Brain microvascular endothelial cell (primary cell): Measurements from ENCODE around the gene REV1.
"Not testable (repeated sequence)": the region's sequence is repeated elsewhere in the genome, so short reads cannot be mapped to it uniquely, and the experiment has no call there.

ENCODE experiments used
- DNase-seq: peaks from one replicate; pipeline ENCODE4 v3.0.0-alpha.2; 2020
- H3K27ac ChIP-seq: fragments of 250-450 bp; sonication (Bioruptor Pico); 2 replicates; pipeline ENCODE4 v1.5.1; 2020; ENCODE audit warnings: mild to moderate bottlenecking, moderate library complexity
- H3K27me3 ChIP-seq: fragments of 250-450 bp; sonication (Bioruptor Pico); replicated peaks from 2 replicates; pipeline ENCODE4 v1.5.1; 2020; ENCODE audit warnings: mild to moderate bottlenecking
- H3K36me3 ChIP-seq: fragments of 250-450 bp; sonication (Bioruptor Pico); replicated peaks from 2 replicates; pipeline ENCODE4 v1.5.1; 2020; ENCODE audit warnings: mild to moderate bottlenecking
- H3K4me3 ChIP-seq: 2 replicates; pipeline ENCODE4 v1.5.1; 2011; ENCODE audit warnings: low read depth, mild to moderate bottlenecking, control low read depth, low read length, moderate library complexity
- in situ Hi-C: cut with HindIII; loops from 2 replicates; pipeline ENCODE4 v1.10.0; 2017; ENCODE audit warnings: low sequenced_read_pairs, low pct_ligation_motif_present
- TF ChIP-seq, protein P1 (sequence below): IDR thresholded peaks from 2 replicates; pipeline ENCODE4 v1.5.1; 2011; ENCODE audit warnings: low read depth, mild to moderate bottlenecking, moderate library complexity, low read length, control low read depth, inconsistent platforms; ENCODE audit errors: missing control alignments

The REV1 gene

DNA sequence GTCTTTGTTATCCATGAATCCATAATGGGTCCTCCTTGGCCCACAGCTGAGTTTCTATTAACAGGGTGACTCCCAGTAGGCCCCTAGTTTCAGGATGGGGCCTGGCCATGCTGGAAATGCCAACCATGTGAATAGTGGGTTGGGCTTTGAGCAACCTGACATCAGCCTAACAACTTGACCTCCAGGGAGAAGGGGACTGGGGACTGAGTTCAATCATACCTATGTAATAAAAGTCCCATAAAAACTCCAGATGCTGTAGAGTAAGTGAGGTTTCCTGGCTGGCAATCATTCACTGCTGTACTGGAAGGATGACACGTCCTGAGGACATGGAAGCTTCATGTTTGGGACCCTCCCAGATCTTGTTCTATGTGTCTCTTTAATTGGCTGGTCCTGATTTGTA lies 7.9 kb downstream of the REV1 start:
- in situ Hi-C loops, result no loop called here
- no peaks in the 10 kb centered on the region for H3K27me3 ChIP-seq
- no peaks in the 10 kb centered on the region for H3K36me3 ChIP-seq
- H3K4me3 ChIP-seq, result no peak overlapping the region
- no peak for DNase-seq
- no peak overlapping the region for H3K27ac ChIP-seq
- TF ChIP-seq, protein P1, sequence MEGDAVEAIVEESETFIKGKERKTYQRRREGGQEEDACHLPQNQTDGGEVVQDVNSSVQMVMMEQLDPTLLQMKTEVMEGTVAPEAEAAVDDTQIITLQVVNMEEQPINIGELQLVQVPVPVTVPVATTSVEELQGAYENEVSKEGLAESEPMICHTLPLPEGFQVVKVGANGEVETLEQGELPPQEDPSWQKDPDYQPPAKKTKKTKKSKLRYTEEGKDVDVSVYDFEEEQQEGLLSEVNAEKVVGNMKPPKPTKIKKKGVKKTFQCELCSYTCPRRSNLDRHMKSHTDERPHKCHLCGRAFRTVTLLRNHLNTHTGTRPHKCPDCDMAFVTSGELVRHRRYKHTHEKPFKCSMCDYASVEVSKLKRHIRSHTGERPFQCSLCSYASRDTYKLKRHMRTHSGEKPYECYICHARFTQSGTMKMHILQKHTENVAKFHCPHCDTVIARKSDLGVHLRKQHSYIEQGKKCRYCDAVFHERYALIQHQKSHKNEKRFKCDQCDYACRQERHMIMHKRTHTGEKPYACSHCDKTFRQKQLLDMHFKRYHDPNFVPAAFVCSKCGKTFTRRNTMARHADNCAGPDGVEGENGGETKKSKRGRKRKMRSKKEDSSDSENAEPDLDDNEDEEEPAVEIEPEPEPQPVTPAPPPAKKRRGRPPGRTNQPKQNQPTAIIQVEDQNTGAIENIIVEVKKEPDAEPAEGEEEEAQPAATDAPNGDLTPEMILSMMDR, result no peak

DNA sequence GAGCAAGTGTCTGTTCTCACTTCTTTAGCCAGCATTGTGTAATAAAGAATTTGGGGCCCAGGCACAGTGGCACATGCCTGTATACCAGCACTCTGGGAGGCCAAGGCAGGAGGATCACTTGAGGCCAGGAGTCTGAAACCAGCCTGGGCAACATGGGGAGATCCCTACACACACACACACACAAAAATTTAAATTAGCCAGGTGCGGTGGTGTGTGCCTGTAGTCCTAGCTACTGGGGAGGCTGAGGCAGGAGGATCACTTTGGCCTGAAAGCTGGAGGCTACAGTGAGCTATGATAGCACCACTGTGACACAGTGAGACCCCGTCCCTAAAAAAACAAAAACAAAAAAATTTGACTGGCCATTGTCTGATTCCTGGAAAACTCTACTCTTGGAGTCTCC lies 8.3 kb downstream of the REV1 start:
- Histone ChIP-seq H3K4me3 (no peak overlapping the region), H3K27me3 (no peaks in the 10 kb centered on the region), H3K27ac (no peak overlapping the region), H3K36me3 (no peaks in the 10 kb centered on the region)
- in situ Hi-C loops, result no loop called here
- DNase-seq, result no peak
- TF ChIP-seq, protein P1, result no peak

DNA sequence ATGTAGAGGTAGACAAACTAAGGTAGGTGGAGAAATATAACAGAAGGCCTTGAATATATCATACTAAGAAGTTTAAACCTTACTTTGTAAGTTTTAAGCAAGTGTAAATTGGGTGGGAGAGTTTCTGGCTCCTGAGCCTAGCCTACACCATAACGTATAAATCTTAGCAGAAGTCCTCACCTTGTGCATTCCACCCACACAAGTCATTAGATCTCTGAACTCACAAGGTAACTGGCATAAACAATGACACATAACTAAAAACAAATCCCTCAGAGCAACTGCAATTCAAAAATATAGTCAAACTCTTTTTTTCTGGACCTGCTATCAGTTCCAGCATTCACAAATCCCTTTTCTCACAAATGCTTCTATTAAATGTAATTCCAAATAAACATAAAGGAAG lies 9.4 kb downstream of the REV1 start:
- Histone ChIP-seq H3K27ac (no peak overlapping the region), H3K36me3 (no peaks in the 10 kb centered on the region), H3K4me3 (no peak overlapping the region), H3K27me3 (no peaks in the 10 kb centered on the region)
- TF ChIP-seq, protein P1, result no peak
- in situ Hi-C loops, result no loop called here
- no peak for DNase-seq

DNA sequence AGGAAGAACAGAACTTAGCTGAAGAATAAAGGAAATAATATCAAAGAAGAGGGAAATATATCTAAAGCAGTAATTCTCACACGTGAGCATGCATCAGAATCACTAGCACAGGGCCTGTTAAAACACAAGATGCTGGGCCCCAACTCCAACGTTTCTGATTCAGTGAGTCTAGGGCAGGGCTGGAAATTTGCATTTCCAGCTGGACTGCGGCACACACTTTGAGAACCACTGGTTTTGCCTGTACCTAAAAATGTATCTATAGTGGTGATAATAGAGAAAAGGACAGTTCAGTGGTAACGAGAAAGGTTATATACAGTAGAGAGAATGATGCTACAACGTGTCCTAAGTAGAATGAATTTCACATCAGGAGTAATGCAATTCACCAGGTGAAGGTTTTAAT lies 11.2 kb downstream of the REV1 start:
- H3K36me3 ChIP-seq, result no peaks in the 10 kb centered on the region
- TF ChIP-seq, protein P1, result no peak
- in situ Hi-C loops, result no loop called here
- H3K27ac ChIP-seq, result no peak overlapping the region
- no peak for DNase-seq
- H3K4me3 ChIP-seq, result no peak overlapping the region
- no peaks in the 10 kb centered on the region for H3K27me3 ChIP-seq

DNA sequence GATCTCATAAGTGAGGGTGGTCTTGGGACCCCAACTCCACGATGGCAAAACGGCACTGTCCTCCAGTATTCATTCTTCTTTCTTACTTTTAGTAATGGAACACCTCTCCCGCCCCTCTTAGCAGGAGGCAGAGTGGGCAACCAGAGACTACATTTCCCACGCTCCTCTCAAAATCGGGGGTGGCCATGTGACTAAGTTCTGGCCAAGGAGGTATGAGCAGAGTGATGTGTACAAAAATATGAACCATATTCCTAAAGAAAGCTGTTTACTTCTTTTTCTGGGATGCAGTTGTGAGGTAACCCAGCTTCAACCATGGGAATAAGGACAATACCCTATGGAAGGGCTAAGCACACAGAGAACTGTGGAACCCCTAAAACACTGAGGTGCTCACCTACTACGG lies 12.8 kb downstream of the REV1 start:
- TF ChIP-seq, protein P1, result no peak
- Histone ChIP-seq H3K27me3 (no peaks in the 10 kb centered on the region), H3K36me3 (no peaks in the 10 kb centered on the region), H3K27ac (no peak overlapping the region), H3K4me3 (no peak overlapping the region)
- DNase-seq, result no peak
- in situ Hi-C loops, result no loop called here

DNA sequence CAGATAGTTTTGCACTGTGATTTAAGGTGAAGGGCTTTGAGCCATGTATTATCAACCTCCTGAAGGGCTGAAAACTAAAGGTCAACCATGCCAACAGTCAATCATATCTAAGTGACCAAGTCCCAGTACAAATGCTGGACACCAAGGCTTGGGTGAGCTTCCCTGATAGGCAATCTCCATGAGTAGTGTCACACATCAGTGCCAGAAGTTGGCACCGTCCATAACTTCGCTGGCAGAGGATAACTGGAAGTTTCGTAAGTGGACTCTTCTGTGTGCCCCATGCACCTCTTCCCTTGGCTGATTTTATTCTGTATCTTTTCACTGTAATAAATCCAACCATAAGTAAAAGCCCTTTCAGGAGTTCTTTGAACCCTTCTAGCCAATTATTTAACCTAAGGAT lies 13.2 kb downstream of the REV1 start:
- no peak overlapping the region for H3K4me3 ChIP-seq
- TF ChIP-seq, protein P1, result no peak
- no peaks in the 10 kb centered on the region for H3K27me3 ChIP-seq
- in situ Hi-C loops, result no loop called here
- H3K27ac ChIP-seq, result no peak overlapping the region
- no peaks in the 10 kb centered on the region for H3K36me3 ChIP-seq
- no peak for DNase-seq

DNA sequence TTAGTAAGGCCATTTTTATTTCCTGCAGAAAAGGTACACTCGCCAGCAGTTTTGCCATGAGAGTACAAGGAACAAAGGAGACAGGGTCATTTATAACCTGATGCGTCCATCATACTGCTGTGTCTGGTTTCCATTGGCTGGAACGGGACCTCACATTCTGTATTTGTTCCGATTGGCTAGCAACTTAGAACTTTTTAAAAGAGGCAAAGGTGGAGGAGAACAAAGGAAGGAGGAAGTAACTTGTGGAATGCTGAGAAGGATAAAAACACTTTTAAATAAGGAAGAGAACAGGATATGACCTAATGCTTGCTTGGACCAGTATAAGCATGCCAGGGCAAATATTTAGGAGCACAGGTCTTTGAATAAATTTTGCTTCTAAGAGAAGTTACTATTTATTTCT lies 14.7 kb downstream of the REV1 start:
- H3K36me3 ChIP-seq, H3K4me3 ChIP-seq, DNase-seq, in situ Hi-C loops, H3K27me3 ChIP-seq: not testable (repeated sequence)
- peak overlapping the region; percentile 41 for H3K27ac ChIP-seq
